ENCODE results near the gene ATRX.

- no peak for TF ChIP-seq YY1 (IDR thresholded peaks at IDR 0.05; ENCODE audit: insufficient read depth, insufficient read length)
- TF ChIP-seq ZNF274 (IDR thresholded peaks at IDR 0.05; ENCODE audit: low read depth, low read length): no peak
These were observed 62.3 kb downstream of the ATRX start for GRCh38 chrX:77723681-77724080.

Measured in NT2/D1 (cell line).